ENCODE data around the gene ESPL1. TPM values are rescaled to one million over a fixed set of nuclear protein-coding genes. Genes with fewer than 3 reads are reported as not detected.

ESPL1 gene
- total RNA-seq, 2 experiments from 2014 or later = 78.2 to 121 TPM

GRCh38 chr12:53234271-53234914, 33.7 kb upstream of the ESPL1 start:
- no peak overlapping the region for H3K4me2 ChIP-seq (ENCODE audit: low read length)
- H3K79me2 ChIP-seq (ENCODE audit: insufficient read depth, low read depth, low read length) = no peaks in the 10 kb centered on the region
- no peaks in the 10 kb centered on the region for H3K9me2 ChIP-seq (ENCODE audit: insufficient read depth, low read length)
- no peak overlapping the region for H3K27ac ChIP-seq (ENCODE audit: low read depth, low read length, poor library complexity, severe bottlenecking)
- H4K20me1 ChIP-seq (ENCODE audit: insufficient read depth, low read length) = no peaks in the 10 kb centered on the region
- H3K36me3 ChIP-seq (ENCODE audit: insufficient read depth, low read length) = no peaks in the 10 kb centered on the region
- ChIA-PET POLR2A (no interaction called here), CTCF (ENCODE audit: unreplicated experiment) (no interaction called here)
- BruUV-seq (replicated peaks) = no TSS peak
- no peaks in the 10 kb centered on the region for H3K9me3 ChIP-seq (ENCODE audit: low read length)
- H2AFZ ChIP-seq (ENCODE audit: low read length) = no peak overlapping the region
- no peak overlapping the region for H3K4me3 ChIP-seq (ENCODE audit: low read depth, low read length, poor library complexity, severe bottlenecking)
- H3K4me1 ChIP-seq (ENCODE audit: insufficient read depth, low read length, poor library complexity, severe bottlenecking) = peaks cover 12% of the 10 kb centered on the region
- intact Hi-C loops (cut with micrococcal nuclease; ENCODE audit: unreplicated experiment) = no loop called here
- TF ChIP-seq CTCF (conservative IDR thresholded peaks at IDR 0.05; ENCODE audit: low read length) (no peak), EZH2phosphoT487 (IDR thresholded peaks at IDR 0.05; ENCODE audit: borderline replicate concordance, low read depth, low read length) (no peak)
- DNase-seq (ENCODE audit: low spot score) = no peak

GRCh38 chr12:53235164-53235563, 32.9 kb upstream of the ESPL1 start:
- no peaks in the 10 kb centered on the region for H4K20me1 ChIP-seq (ENCODE audit: insufficient read depth, low read length)
- TF ChIP-seq CTCF (conservative IDR thresholded peaks at IDR 0.05; ENCODE audit: low read length) = no peak
- no peak overlapping the region for H2AFZ ChIP-seq (ENCODE audit: low read length)
- no peaks in the 10 kb centered on the region for H3K9me3 ChIP-seq (ENCODE audit: low read length)
- BruUV-seq (replicated peaks) = no TSS peak
- no peak for DNase-seq (ENCODE audit: low spot score)
- no peaks in the 10 kb centered on the region for H3K79me2 ChIP-seq (ENCODE audit: insufficient read depth, low read depth, low read length)
- H3K4me3 ChIP-seq (ENCODE audit: low read depth, low read length, poor library complexity, severe bottlenecking) = no peak overlapping the region
- ChIA-PET POLR2A (no interaction called here), CTCF (ENCODE audit: unreplicated experiment) (interaction anchor here (2.3 kb wide), 1 partner anchor 33 kb away, joined by 8 read pairs; the partner anchor contains the start of gene ESPL1)
- H3K27ac ChIP-seq (ENCODE audit: low read depth, low read length, poor library complexity, severe bottlenecking) = no peak overlapping the region
- H3K9me2 ChIP-seq (ENCODE audit: insufficient read depth, low read length) = no peaks in the 10 kb centered on the region
- peaks cover 12% of the 10 kb centered on the region for H3K4me1 ChIP-seq (ENCODE audit: insufficient read depth, low read length, poor library complexity, severe bottlenecking)
- no peaks in the 10 kb centered on the region for H3K36me3 ChIP-seq (ENCODE audit: insufficient read depth, low read length)
- intact Hi-C loops (cut with micrococcal nuclease; ENCODE audit: unreplicated experiment) = no loop called here
- H3K4me2 ChIP-seq (ENCODE audit: low read length) = no peak overlapping the region

- Histone ChIP-seq H2AFZ (ENCODE audit: low read length) (no peak overlapping the region), H3K9me3 (ENCODE audit: low read length) (no peaks in the 10 kb centered on the region), H3K79me2 (ENCODE audit: insufficient read depth, low read depth, low read length) (no peaks in the 10 kb centered on the region), H3K4me1 (ENCODE audit: insufficient read depth, low read length, poor library complexity, severe bottlenecking) (peaks cover 12% of the 10 kb centered on the region), H3K36me3 (ENCODE audit: insufficient read depth, low read length) (no peaks in the 10 kb centered on the region), H3K9me2 (ENCODE audit: insufficient read depth, low read length) (no peaks in the 10 kb centered on the region), H3K4me3 (ENCODE audit: low read depth, low read length, poor library complexity, severe bottlenecking) (no peak overlapping the region), H3K4me2 (ENCODE audit: low read length) (no peak overlapping the region), H4K20me1 (ENCODE audit: insufficient read depth, low read length) (no peaks in the 10 kb centered on the region), H3K27ac (ENCODE audit: low read depth, low read length, poor library complexity, severe bottlenecking) (no peak overlapping the region)
- intact Hi-C loops (cut with micrococcal nuclease; ENCODE audit: unreplicated experiment) = no loop called here
- TF ChIP-seq CTCF (conservative IDR thresholded peaks at IDR 0.05; ENCODE audit: low read length) = no peak
- TF ChIP-seq EZH2phosphoT487 (IDR thresholded peaks at IDR 0.05; ENCODE audit: borderline replicate concordance, low read depth, low read length) = no peak
- no TSS peak for BruUV-seq (replicated peaks)
- CTCF ChIA-PET (ENCODE audit: unreplicated experiment) = interaction anchor here (2.3 kb wide), 1 partner anchor 32 kb away, joined by 8 read pairs; the partner anchor contains the start of gene ESPL1
- POLR2A ChIA-PET = no interaction called here
- no peak for DNase-seq (ENCODE audit: low spot score)
Observed at GRCh38 chr12:53235742-53236442, 32.2 kb upstream of the ESPL1 start.

All from OCI-LY7 (cell line).